ENCODE measurements around the gene UBTD1.
A peak's percentile ranks its signal among the peaks of the same experiment; 100 is the strongest.
"Not testable (repeated sequence)": the region's sequence is repeated elsewhere in the genome, so short reads cannot be mapped to it uniquely, and the experiment has no call there.

UBTD1 gene

GRCh38 chr10:97549587-97550322, 51.0 kb downstream of the UBTD1 start:
- no peak for TF ChIP-seq CTCF (conservative IDR thresholded peaks at IDR 0.05; ENCODE audit: control insufficient read depth, insufficient read depth, low read depth, low read length)
- no peak for DNase-seq (ENCODE audit: low read depth)
- no peak overlapping the region for H3K4me3 ChIP-seq (ENCODE audit: control insufficient read depth, low read depth, low read length)

- no peak for TF ChIP-seq CTCF (conservative IDR thresholded peaks at IDR 0.05; ENCODE audit: control insufficient read depth, insufficient read depth, low read depth, low read length)
- no peak overlapping the region for H3K4me3 ChIP-seq (ENCODE audit: control insufficient read depth, low read depth, low read length)
- no peak for DNase-seq (ENCODE audit: low read depth)
These were observed 51.8 kb downstream of the UBTD1 start for GRCh38 chr10:97550336-97551149.

DNA sequence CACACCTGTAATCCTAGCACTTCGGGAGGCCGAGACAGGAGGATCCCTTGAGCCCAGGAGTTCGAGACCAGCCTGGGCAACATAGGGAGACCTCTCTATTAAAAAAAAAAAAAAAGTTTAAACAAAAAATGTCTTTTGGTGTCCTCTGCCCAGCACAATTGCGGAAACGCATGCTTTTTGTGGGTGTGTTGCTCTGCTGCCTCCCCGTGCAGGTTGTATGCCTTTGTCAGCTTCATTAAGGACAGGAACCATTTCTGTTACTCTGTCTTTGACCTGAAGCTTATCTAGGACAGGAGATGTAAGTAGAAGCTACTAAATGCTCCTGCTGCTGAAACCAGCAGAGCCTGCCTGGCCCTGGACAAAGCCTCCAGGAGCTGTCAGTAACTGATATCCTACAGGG, 52.5 kb downstream of the UBTD1 start:
- TF ChIP-seq CTCF (conservative IDR thresholded peaks at IDR 0.05; ENCODE audit: control insufficient read depth, insufficient read depth, low read depth, low read length), result no peak
- no peak overlapping the region for H3K4me3 ChIP-seq (ENCODE audit: control insufficient read depth, low read depth, low read length)
- no peak for DNase-seq (ENCODE audit: low read depth)

- no peak overlapping the region for H3K4me3 ChIP-seq (ENCODE audit: control insufficient read depth, low read depth, low read length)
- peak; percentile 93 for TF ChIP-seq CTCF (conservative IDR thresholded peaks at IDR 0.05; ENCODE audit: control insufficient read depth, insufficient read depth, low read depth, low read length)
- DNase-seq (ENCODE audit: low read depth), result peak; percentile 78
These were observed 54.9 kb downstream of the UBTD1 start for GRCh38 chr10:97553575-97554031.

DNA sequence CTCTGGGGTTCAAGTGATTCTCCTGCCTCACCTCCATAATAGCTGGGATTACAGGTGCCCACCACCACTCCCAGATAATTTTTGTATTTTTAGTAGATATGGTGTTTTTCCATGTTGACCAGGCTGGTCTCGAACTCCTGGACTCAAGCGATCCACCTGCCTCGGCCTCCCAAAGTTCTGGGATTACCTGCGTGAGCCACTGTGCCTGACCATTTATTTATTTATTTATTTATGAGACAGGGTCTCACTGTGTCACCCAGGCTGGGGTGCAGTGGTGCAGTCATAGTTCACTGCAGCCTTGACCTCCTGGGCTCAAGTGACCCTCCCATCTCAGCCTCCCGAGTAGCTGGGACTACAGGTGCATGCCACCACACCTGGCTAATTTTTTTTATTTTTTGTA, 55.6 kb downstream of the UBTD1 start:
- DNase-seq (ENCODE audit: low read depth); H3K4me3 ChIP-seq (ENCODE audit: control insufficient read depth, low read depth, low read length): not testable (repeated sequence)

GRCh38 chr10:97555541-97555940, 56.8 kb downstream of the UBTD1 start:
- not testable (repeated sequence) for DNase-seq (ENCODE audit: low read depth); H3K4me3 ChIP-seq (ENCODE audit: control insufficient read depth, low read depth, low read length)

- H3K4me3 ChIP-seq (ENCODE audit: control insufficient read depth, low read depth, low read length), result peak overlapping the region; percentile 27
- DNase-seq (ENCODE audit: low read depth), result peak; percentile 58
These were observed 62.1 kb downstream of the UBTD1 start for GRCh38 chr10:97560731-97561381.

DNA sequence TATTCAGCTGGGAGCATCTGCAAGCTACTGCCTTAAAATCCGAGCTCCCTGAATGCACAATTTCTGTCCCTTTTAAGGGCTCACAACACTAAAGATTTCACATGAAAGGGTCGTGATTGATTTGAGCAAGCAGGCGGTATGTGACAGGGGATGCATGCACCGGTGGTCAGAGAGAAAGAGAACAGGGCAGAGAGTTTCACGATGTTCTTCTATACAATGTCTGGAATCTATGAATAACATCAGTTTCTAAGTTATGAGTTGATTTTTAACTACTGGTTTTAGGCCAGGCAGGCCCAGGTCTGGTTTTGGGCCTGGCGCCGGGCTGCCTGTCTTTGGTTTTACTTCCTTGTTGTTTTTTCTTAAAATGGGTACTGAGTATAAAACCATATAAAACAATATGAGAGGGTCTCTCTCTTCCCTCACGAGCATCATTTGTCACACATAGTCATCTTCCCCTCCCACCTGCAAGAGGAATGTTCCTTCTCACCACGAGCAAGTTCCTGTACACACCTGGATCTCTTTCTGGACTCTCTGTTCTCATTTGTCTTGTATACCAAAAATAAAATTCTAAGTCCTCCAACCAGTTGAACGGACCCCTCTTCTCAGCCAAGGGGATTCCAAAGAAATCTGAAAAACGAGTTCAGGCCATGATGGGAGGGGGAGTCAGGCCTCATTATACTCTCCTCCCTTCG, 62.8 kb downstream of the UBTD1 start:
- not testable (repeated sequence) for H3K4me3 ChIP-seq (ENCODE audit: control insufficient read depth, low read depth, low read length); DNase-seq (ENCODE audit: low read depth)

GRCh38 chr10:97562329-97562728, 63.6 kb downstream of the UBTD1 start:
- not testable (repeated sequence) for H3K4me3 ChIP-seq (ENCODE audit: control insufficient read depth, low read depth, low read length); DNase-seq (ENCODE audit: low read depth)

Data from fibroblast of mammary gland (primary cell).